IPS-18c (cell line): ENCODE measurements around the gene SLC4A5.
"Not testable (repeated sequence)": the region's sequence is repeated elsewhere in the genome, so short reads cannot be mapped to it uniquely, and the experiment has no call there.

Experiments used
- H3K4me3 ChIP-seq: 2 replicates; pipeline ENCODE4 v1.7.0; 2013; ENCODE audit warnings: low read depth, mild to moderate bottlenecking, low read length, moderate library complexity; ENCODE audit not compliant: insufficient read depth
- H3K9me3 ChIP-seq: one replicate; pipeline ENCODE4 v1.6.1; 2013; ENCODE audit warnings: mild to moderate bottlenecking, low read length, moderate library complexity; ENCODE audit not compliant: control insufficient read depth, insufficient read depth

SLC4A5 gene

GRCh38 chr2:74232426-74232825 lies 110.8 kb downstream of the SLC4A5 start:
- no peaks in the 10 kb centered on the region for H3K9me3 ChIP-seq
- H3K4me3 ChIP-seq: no peak overlapping the region

GRCh38 chr2:74229865-74230264 lies 113.4 kb downstream of the SLC4A5 start:
- not testable (repeated sequence) for H3K9me3 ChIP-seq, H3K4me3 ChIP-seq

- Histone ChIP-seq H3K4me3 (no peak overlapping the region), H3K9me3 (no peaks in the 10 kb centered on the region)
Observed at GRCh38 chr2:74228772-74229171, 114.4 kb downstream of the SLC4A5 start.

GRCh38 chr2:74227646-74228045 lies 115.6 kb downstream of the SLC4A5 start:
- Histone ChIP-seq H3K9me3 (no peaks in the 10 kb centered on the region), H3K4me3 (no peak overlapping the region)

- H3K4me3 ChIP-seq: no peak overlapping the region
- H3K9me3 ChIP-seq: no peaks in the 10 kb centered on the region
Observed at GRCh38 chr2:74226648-74227213, 116.5 kb downstream of the SLC4A5 start.

- Histone ChIP-seq H3K4me3 (no peak overlapping the region), H3K9me3 (no peaks in the 10 kb centered on the region)
Observed at GRCh38 chr2:74225698-74226459, 117.3 kb downstream of the SLC4A5 start.

- H3K4me3 ChIP-seq: no peak overlapping the region
- H3K9me3 ChIP-seq: no peaks in the 10 kb centered on the region
Observed at GRCh38 chr2:74223941-74224770, 119.1 kb downstream of the SLC4A5 start.

GRCh38 chr2:74222300-74222650 lies 120.9 kb downstream of the SLC4A5 start:
- Histone ChIP-seq H3K4me3 (no peak overlapping the region), H3K9me3 (no peaks in the 10 kb centered on the region)

GRCh38 chr2:74221604-74222299 lies 121.5 kb downstream of the SLC4A5 start:
- Histone ChIP-seq H3K4me3 (no peak overlapping the region), H3K9me3 (no peaks in the 10 kb centered on the region)

- no peaks in the 10 kb centered on the region for H3K9me3 ChIP-seq
- H3K4me3 ChIP-seq: no peak overlapping the region
Observed at GRCh38 chr2:74221091-74221490, 122.1 kb downstream of the SLC4A5 start.

- H3K4me3 ChIP-seq: no peak overlapping the region
- no peaks in the 10 kb centered on the region for H3K9me3 ChIP-seq
Observed at GRCh38 chr2:74219846-74220486, 123.2 kb downstream of the SLC4A5 start.

- no peaks in the 10 kb centered on the region for H3K9me3 ChIP-seq
- H3K4me3 ChIP-seq: no peak overlapping the region
Observed at GRCh38 chr2:74216642-74217041, 126.6 kb downstream of the SLC4A5 start.

- H3K9me3 ChIP-seq, H3K4me3 ChIP-seq: not testable (repeated sequence)
Observed at GRCh38 chr2:74215771-74216170, 127.4 kb downstream of the SLC4A5 start.

GRCh38 chr2:74212702-74213410 lies 130.4 kb downstream of the SLC4A5 start:
- Histone ChIP-seq H3K4me3 (no peak overlapping the region), H3K9me3 (peaks cover 3% of the 10 kb centered on the region)

- Histone ChIP-seq H3K9me3 (peaks cover 3% of the 10 kb centered on the region), H3K4me3 (no peak overlapping the region)
Observed at GRCh38 chr2:74206180-74206688, 137.0 kb downstream of the SLC4A5 start.

GRCh38 chr2:74205596-74205995 lies 137.6 kb downstream of the SLC4A5 start:
- Histone ChIP-seq H3K9me3 (peaks cover 3% of the 10 kb centered on the region), H3K4me3 (no peak overlapping the region)
